ENCODE measurements around the gene TRIM26. TPM values are rescaled to one million over a fixed set of nuclear protein-coding genes. Genes with fewer than 3 reads are reported as not detected.

TRIM26 gene
- total and polyA plus RNA-seq, 2 donors (not counting 3 experiments of a cell fraction or from before 2014, with no cell fraction given) = 30.4 to 34.5 TPM

GRCh38 chr6:30213667-30213956 is 406 bp upstream of the TRIM26 start:
- H3K9me3 ChIP-seq (replicated peaks; ENCODE audit: control insufficient read depth, insufficient read depth, low read length) = no peaks in the 10 kb centered on the region
- DNase-seq (ENCODE audit: low read depth, low spot score) (no peak), FAIRE-seq (no peak)
- peaks cover 17% of the 10 kb centered on the region for H3K4me1 ChIP-seq (ENCODE audit: control insufficient read depth, extremely low read depth, insufficient read depth, low read length)
- intact Hi-C loops (cut with micrococcal nuclease) (loop anchor here (1.0 to 2.0 kb wide), 2 partner anchors 111 to 113 kb away; partner anchors contain the start of gene TRIM39), dilution Hi-C loops (cut with MboI; ENCODE audit: extremely low pct_ligation_motif_present, low sequenced_read_pairs) (no loop called here)
- ChIA-PET POLR2A (interaction anchor here (0.9 kb wide), 1 partner anchor 112 kb away, joined by 3 read pairs; no protein-coding TSS in a partner anchor), CTCF (interaction anchor here (0.5 to 0.6 kb wide), 2 partner anchors 467 to 1724 kb away, joined by 3 read pairs; no protein-coding TSS in a partner anchor)
- peak overlapping the region; percentile 95 for H3K27ac ChIP-seq (ENCODE audit: insufficient read depth, low read depth, low read length)
- H3K27me3 ChIP-seq (ENCODE audit: control insufficient read depth in 2 of 2, insufficient read depth in 2 of 2, low read length in 2 of 2) = no peaks in the 10 kb centered on the region
- H3K4me3 ChIP-seq (replicated peaks in 1 of 3; ENCODE audit: insufficient read depth in 1 of 3, low read depth in 1 of 3, low read length in 3 of 3) = peak overlapping the region; percentile 66 to 84 (median 82)
- H3K4me2 ChIP-seq (ENCODE audit: insufficient read depth, low read length) = peak overlapping the region; percentile 89
- H4K20me1 ChIP-seq (replicated peaks; ENCODE audit: control insufficient read depth, extremely low read depth, insufficient read depth, low read length) = no peaks in the 10 kb centered on the region
- TSS peak; percentile 88 for BruUV-seq (replicated peaks)
- H3K79me2 ChIP-seq (ENCODE audit: control insufficient read depth, insufficient read depth, low read length) = peaks cover 34% of the 10 kb centered on the region
- no peak for TF ChIP-seq POLR2A (IDR thresholded peaks at IDR 0.05; ENCODE audit: low read depth, low read length)
- TF ChIP-seq MYC (IDR thresholded peaks at IDR 0.05; ENCODE audit: low read depth, low read length) = no peak
- no peak for TF ChIP-seq CTCF (IDR thresholded peaks at IDR 0.05; ENCODE audit: extremely low read depth in 1 of 2, insufficient read depth in 1 of 2, low read depth in 1 of 2, low read length in 2 of 2)
- TF ChIP-seq GATA2 (IDR thresholded peaks at IDR 0.05; ENCODE audit: insufficient read depth, insufficient read length, low read depth, low read length) = no peak
- TF ChIP-seq POLR2AphosphoS5 (IDR thresholded peaks at IDR 0.05; ENCODE audit: insufficient read depth, low read depth, low read length) = no peak
- TF ChIP-seq EZH2 (IDR thresholded peaks at IDR 0.05; ENCODE audit: borderline replicate concordance, low read depth, low read length, severe bottlenecking) = no peak
- no peak for TF ChIP-seq MAX (IDR thresholded peaks at IDR 0.05; ENCODE audit: insufficient read depth, insufficient read length)
- TF ChIP-seq JUN (IDR thresholded peaks at IDR 0.05; ENCODE audit: borderline replicate concordance, insufficient read depth, insufficient read length, low read depth) = no peak
- TF ChIP-seq FOS (IDR thresholded peaks at IDR 0.05; ENCODE audit: borderline replicate concordance, insufficient read depth, low read length) = no peak
- H2AFZ ChIP-seq (ENCODE audit: low read depth, low read length) = peak overlapping the region; percentile 97
- H3K36me3 ChIP-seq (ENCODE audit: control insufficient read depth in 2 of 2, extremely low read depth in 1 of 2, insufficient read depth in 2 of 2, low read length in 2 of 2) = no peaks in the 10 kb centered on the region
- peak overlapping the region; percentile 89 for H3K9ac ChIP-seq (replicated peaks; ENCODE audit: extremely low read depth, insufficient read depth, low read length)
- no peaks in the 10 kb centered on the region for H3K9me1 ChIP-seq (replicated peaks; ENCODE audit: control insufficient read depth, extremely low read depth, insufficient read depth, low read length)
